ENCODE measurements around the gene PGM1.

- no peak for TF ChIP-seq CTCF (conservative IDR thresholded peaks at IDR 0.05; ENCODE audit: low read depth, low read length)
- no peak for TF ChIP-seq EZH2 (IDR thresholded peaks at IDR 0.05; ENCODE audit: borderline replicate concordance, low read depth, low read length, poor library complexity, severe bottlenecking)
Measured at GRCh38 chr1:63662841-63663240, 69.6 kb downstream of the PGM1 start.
